Endodermal cell (in vitro differentiated cells): ENCODE data around the gene TMEM204. TPM values are rescaled to one million over a fixed set of nuclear protein-coding genes. Genes with fewer than 3 reads are reported as not detected.

Source experiments
- DNase-seq: peaks from one replicate; pipeline ENCODE4 v3.0.0-alpha.2; 2017
- H3K27ac ChIP-seq: 2 replicates; pipeline ENCODE4 v1.5.1; 2013; ENCODE audit warnings: mild to moderate bottlenecking, low read depth, low read length, moderate library complexity
- H3K27me3 ChIP-seq: 2 replicates; pipeline ENCODE4 v1.6.1; 2013; ENCODE audit warnings: mild to moderate bottlenecking, low read length, moderate library complexity; ENCODE audit not compliant: insufficient read depth, control insufficient read depth, poor library complexity, severe bottlenecking
- H3K36me3 ChIP-seq: 2 replicates; pipeline ENCODE4 v1.7.0; 2013; ENCODE audit warnings: mild to moderate bottlenecking, low read length, moderate library complexity; ENCODE audit not compliant: control insufficient read depth, insufficient read depth
- H3K4me1 ChIP-seq: one replicate; pipeline ENCODE4 v1.7.0; 2013; ENCODE audit warnings: low read length; ENCODE audit not compliant: control insufficient read depth, insufficient read depth
- H3K4me3 ChIP-seq: 2 replicates; pipeline ENCODE4 v1.5.1; 2013; ENCODE audit warnings: mild to moderate bottlenecking, low read length, moderate library complexity
- H3K9ac ChIP-seq: 2 replicates; pipeline ENCODE4 v1.6.1; 2013; ENCODE audit warnings: mild to moderate bottlenecking, low read length, moderate library complexity; ENCODE audit not compliant: poor library complexity, severe bottlenecking; ENCODE audit errors: extremely low read depth
- H3K9me3 ChIP-seq: 2 replicates; pipeline ENCODE4 v1.6.1; 2013; ENCODE audit warnings: mild to moderate bottlenecking, low read length, moderate library complexity; ENCODE audit not compliant: control insufficient read depth
- H3K27ac Mint-ChIP-seq: 2 replicates; pipeline ENCODE4 v1.8.0; 2020; ENCODE audit warnings: mixed read lengths
- H3K27me3 Mint-ChIP-seq: 2 replicates; pipeline ENCODE4 v1.8.0; 2021; ENCODE audit warnings: mild to moderate bottlenecking, mixed read lengths; ENCODE audit not compliant: insufficient read depth
- H3K36me3 Mint-ChIP-seq: 2 replicates; pipeline ENCODE4 v1.8.0; 2020; ENCODE audit warnings: low read depth, mixed read lengths
- H3K4me1 Mint-ChIP-seq: 2 replicates; pipeline ENCODE4 v1.8.0; 2020; ENCODE audit warnings: mixed read lengths
- H3K4me3 Mint-ChIP-seq: 2 replicates; pipeline ENCODE4 v1.8.0; 2020; ENCODE audit warnings: mild to moderate bottlenecking, moderate library complexity, mixed read lengths
- H3K9me3 Mint-ChIP-seq: 2 replicates; pipeline ENCODE4 v1.8.0; 2020; ENCODE audit warnings: mild to moderate bottlenecking, mixed read lengths
- WGBS, 2 experiments: methylation state at CpG; one replicate each; pipeline versions ENCODE4 v1.1.5 to v1.1.7; 2013; ENCODE audit warnings: missing lambda C conversion rate in 2 of 2, mixed read lengths in 1 of 2; ENCODE audit not compliant: insufficient coverage in 1 of 2, insufficient read length in 1 of 2; 5-methylcytosine and 5-hydroxymethylcytosine counted together
- total RNA-seq, 2 donors: library from RNA; stranded (reverse); fragmentation: NEBNext Ultra II Directional in 1 of 2; extraction: Animal tissue kit (Norgen Biotek cat#: 25700) in 1 of 2; gene quantifications; 2 replicates in 1 of 2; 3 replicates in 1 of 2; pipeline ENCODE4 v1.2.1, GENCODE V29; 2021
- TF ChIP-seq, protein P1 (sequence below): fragments of 200-600 bp; sonication (generic); conservative IDR thresholded peaks from 2 replicates; pipeline ENCODE4 v1.5.0; 2021; ENCODE audit warnings: antibody characterized with exemption, mild to moderate bottlenecking

The TMEM204 gene
- total RNA-seq, 2 donors from 2014 or later: not detected

DNA sequence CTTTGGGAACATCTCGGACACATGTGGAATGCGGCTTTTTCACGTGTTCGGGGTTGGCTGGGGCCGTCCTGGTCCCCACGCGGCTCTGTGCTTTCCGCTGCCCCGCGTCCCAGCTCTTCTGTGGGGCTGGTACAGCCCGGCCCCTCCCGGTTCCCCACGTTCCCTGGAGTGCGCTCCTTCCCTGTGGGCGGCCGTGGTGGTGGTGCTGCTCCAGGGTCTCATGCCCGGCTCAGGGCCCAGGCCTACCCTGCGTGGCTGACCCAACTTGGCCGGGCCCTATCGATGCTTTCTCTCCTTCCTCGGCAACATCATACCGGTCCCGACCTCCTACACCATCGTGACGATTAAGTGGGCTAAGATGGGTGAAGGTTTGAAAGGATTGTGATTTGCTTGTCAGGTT, 37.0 kb upstream of the TMEM204 start:
- TF ChIP-seq, protein P1, sequence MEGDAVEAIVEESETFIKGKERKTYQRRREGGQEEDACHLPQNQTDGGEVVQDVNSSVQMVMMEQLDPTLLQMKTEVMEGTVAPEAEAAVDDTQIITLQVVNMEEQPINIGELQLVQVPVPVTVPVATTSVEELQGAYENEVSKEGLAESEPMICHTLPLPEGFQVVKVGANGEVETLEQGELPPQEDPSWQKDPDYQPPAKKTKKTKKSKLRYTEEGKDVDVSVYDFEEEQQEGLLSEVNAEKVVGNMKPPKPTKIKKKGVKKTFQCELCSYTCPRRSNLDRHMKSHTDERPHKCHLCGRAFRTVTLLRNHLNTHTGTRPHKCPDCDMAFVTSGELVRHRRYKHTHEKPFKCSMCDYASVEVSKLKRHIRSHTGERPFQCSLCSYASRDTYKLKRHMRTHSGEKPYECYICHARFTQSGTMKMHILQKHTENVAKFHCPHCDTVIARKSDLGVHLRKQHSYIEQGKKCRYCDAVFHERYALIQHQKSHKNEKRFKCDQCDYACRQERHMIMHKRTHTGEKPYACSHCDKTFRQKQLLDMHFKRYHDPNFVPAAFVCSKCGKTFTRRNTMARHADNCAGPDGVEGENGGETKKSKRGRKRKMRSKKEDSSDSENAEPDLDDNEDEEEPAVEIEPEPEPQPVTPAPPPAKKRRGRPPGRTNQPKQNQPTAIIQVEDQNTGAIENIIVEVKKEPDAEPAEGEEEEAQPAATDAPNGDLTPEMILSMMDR: no peak
- no peaks in the 10 kb centered on the region for H3K9me3 Mint-ChIP-seq
- Histone ChIP-seq H3K36me3 (peaks cover 33% of the 10 kb centered on the region), H3K9me3 (no peaks in the 10 kb centered on the region), H3K4me1 (peaks cover 9% of the 10 kb centered on the region), H3K4me3 (no peak overlapping the region), H3K9ac (no peak overlapping the region), H3K27me3 (no peaks in the 10 kb centered on the region), H3K27ac (no peak overlapping the region)
- H3K27ac Mint-ChIP-seq: no peak overlapping the region
- H3K36me3 Mint-ChIP-seq: peaks cover 25% of the 10 kb centered on the region
- no peak overlapping the region for H3K4me3 Mint-ChIP-seq
- no peak for DNase-seq
- H3K27me3 Mint-ChIP-seq: peaks cover 3% of the 10 kb centered on the region
- 95 to 99% methylated on average over 14 to 25 of the region's 25 CpGs for WGBS, 2 experiments
- peaks cover 1% of the 10 kb centered on the region for H3K4me1 Mint-ChIP-seq

DNA sequence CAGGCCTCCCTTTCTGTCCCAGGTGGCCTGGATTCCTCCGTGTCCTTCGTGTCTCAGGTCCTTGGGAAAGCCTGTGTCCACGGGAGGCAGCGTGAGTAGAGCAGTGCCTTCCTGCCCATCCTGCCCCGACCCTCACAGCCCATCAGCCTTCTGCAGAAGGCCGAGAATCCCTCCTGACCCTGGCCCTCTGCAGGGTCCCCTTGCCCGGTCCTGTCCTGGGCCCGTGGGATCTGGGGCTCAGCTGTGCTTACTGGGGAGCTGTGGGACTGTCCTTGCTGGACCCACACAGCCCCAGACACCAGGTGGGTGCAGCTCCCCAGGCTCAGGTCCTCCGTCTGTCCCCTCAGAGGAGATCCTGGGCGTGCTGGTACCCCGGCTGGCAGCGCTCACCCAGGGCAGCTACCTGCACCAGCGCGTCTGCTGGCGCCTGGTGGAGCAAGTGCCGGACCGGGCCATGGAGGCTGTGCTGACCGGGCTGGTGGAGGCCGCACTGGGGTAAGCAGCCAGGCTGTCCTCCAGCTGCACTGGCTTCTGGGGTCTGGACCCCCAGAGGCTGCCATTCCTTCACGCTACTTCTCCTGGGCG, 36.4 kb upstream of the TMEM204 start:
- no peak overlapping the region for H3K27ac ChIP-seq
- H3K4me3 Mint-ChIP-seq: no peak overlapping the region
- no peaks in the 10 kb centered on the region for H3K9me3 ChIP-seq
- H3K9ac ChIP-seq: no peak overlapping the region
- H3K4me1 ChIP-seq: peaks cover 9% of the 10 kb centered on the region
- H3K4me3 ChIP-seq: no peak overlapping the region
- H3K36me3 ChIP-seq: peaks cover 34% of the 10 kb centered on the region
- peaks cover 1% of the 10 kb centered on the region for H3K4me1 Mint-ChIP-seq
- no peak for DNase-seq
- 92 to 93% methylated on average over 16 to 21 of the region's 21 CpGs for WGBS, 2 experiments
- H3K9me3 Mint-ChIP-seq: no peaks in the 10 kb centered on the region
- TF ChIP-seq, protein P1: no peak
- H3K27me3 Mint-ChIP-seq: peaks cover 3% of the 10 kb centered on the region
- no peak overlapping the region for H3K27ac Mint-ChIP-seq
- no peaks in the 10 kb centered on the region for H3K27me3 ChIP-seq
- H3K36me3 Mint-ChIP-seq: peaks cover 28% of the 10 kb centered on the region

DNA sequence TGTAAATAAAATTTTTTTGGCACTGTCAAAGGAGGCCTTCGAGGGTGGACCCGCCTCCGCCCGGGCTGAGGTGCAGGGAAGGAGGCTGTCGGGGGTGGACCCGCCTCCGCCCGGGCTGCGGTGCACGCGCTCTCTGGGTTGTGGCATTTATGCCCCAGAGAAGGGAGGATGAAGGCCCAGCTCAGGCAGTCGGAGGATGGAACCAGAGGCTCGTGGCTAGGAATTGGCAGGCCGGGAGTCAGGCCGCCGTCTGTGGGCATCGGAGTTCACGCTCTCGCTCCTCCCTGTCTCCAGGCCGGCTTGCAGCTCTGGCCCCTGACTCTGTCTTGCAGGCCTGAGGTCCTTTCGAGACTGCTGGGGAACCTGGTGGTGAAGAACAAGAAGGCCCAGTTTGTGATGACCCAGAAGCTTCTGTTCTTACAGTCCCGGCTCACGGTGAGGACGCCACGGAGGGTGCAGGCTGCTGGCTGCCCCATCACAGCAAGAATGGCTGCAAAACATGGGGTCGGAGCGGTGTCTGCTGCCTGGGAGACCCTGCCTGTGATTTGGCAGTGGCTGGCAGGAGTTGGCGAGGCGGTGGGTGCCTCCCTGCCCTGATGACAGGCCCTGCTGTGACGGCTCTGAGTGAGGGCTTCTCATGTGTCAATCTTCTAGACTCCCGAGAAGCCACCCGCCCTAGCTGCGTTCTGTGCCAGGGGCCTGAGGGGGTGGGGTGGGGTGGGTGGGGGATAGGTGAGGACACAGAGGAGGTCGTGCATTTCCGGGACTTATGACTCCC, 34.4 kb upstream of the TMEM204 start:
- Mint-ChIP-seq H3K36me3 (peaks cover 40% of the 10 kb centered on the region), H3K9me3 (no peaks in the 10 kb centered on the region), H3K27ac (no peak overlapping the region), H3K27me3 (no peaks in the 10 kb centered on the region), H3K4me1 (no peaks in the 10 kb centered on the region), H3K4me3 (no peak overlapping the region)
- no peak for DNase-seq
- Histone ChIP-seq H3K27me3 (no peaks in the 10 kb centered on the region), H3K36me3 (peaks cover 46% of the 10 kb centered on the region), H3K4me1 (peaks cover 4% of the 10 kb centered on the region), H3K27ac (no peak overlapping the region), H3K9ac (no peak overlapping the region), H3K9me3 (no peaks in the 10 kb centered on the region), H3K4me3 (no peak overlapping the region)
- TF ChIP-seq, protein P1: no peak
- 95 to 96% methylated on average over 28 to 35 of the region's 35 CpGs for WGBS, 2 experiments
